Lower leg skin (tissue), 3 donors: ENCODE results near the gene TMEM184C.

Source experiments
- POLR2A ChIP-seq, 2 donors: fragments of 450-650 bp; IDR thresholded peaks; one replicate each; pipeline ENCODE4 v1.6.1; 2016 to 2017; ENCODE audit warnings: antibody characterized with exemption in 2 of 2, mild to moderate bottlenecking in 1 of 2, moderate library complexity in 1 of 2
- TF ChIP-seq, protein P1 (sequence below), 3 donors: fragments of 450-650 bp; IDR thresholded peaks; one replicate each; pipeline ENCODE4 v1.5.1; 2016; ENCODE audit warnings: antibody characterized with exemption in 3 of 3, mild to moderate bottlenecking in 3 of 3, moderate library complexity in 2 of 3

DNA sequence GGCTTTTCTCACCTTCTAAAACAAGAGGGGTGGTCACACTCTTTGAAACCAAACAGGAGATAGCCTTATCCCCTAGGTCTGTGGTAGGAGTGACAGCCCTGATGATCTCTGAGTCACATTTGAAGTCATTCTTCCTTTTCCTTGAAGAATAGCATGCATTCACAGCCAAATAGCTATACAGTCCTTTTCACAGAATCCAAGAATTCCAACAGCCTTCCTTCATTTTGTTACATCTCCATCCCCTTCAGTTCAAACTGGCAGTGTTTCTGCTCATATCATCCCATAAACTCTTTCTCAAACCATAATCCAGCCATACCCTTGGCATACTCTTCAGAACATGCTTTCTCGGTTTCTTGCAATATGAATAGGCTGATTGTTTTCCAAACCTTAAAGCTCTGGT is 33.3 kb upstream of the TMEM184C start:
- TF ChIP-seq POLR2A (IDR thresholded peaks at IDR 0.05) = no peak
- TF ChIP-seq, protein P1, sequence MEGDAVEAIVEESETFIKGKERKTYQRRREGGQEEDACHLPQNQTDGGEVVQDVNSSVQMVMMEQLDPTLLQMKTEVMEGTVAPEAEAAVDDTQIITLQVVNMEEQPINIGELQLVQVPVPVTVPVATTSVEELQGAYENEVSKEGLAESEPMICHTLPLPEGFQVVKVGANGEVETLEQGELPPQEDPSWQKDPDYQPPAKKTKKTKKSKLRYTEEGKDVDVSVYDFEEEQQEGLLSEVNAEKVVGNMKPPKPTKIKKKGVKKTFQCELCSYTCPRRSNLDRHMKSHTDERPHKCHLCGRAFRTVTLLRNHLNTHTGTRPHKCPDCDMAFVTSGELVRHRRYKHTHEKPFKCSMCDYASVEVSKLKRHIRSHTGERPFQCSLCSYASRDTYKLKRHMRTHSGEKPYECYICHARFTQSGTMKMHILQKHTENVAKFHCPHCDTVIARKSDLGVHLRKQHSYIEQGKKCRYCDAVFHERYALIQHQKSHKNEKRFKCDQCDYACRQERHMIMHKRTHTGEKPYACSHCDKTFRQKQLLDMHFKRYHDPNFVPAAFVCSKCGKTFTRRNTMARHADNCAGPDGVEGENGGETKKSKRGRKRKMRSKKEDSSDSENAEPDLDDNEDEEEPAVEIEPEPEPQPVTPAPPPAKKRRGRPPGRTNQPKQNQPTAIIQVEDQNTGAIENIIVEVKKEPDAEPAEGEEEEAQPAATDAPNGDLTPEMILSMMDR (IDR thresholded peaks at IDR 0.05) = no peak
